ENCODE results near the gene CBFB.
"Not testable (repeated sequence)": the region's sequence is repeated elsewhere in the genome, so short reads cannot be mapped to it uniquely, and the experiment has no call there.

The CBFB gene

DNA sequence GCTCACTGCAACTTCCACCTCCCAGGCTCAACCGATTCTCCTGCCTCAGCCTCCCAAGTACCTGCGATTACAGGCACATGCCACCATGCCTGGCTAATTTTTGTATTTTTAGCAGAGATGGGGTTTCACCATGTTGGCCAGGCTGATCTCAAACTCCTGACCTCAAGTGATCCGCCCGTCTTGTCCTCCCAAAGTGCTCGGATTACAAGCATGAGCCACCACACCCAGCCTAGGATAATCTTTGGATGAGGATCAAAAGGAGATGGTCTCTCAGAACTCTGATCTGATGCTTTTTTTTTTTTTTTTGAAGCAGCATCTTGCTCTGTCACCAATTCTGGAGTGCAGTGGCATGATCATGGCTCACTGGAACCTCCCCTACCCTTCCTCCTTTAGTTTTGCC is 93.8 kb downstream of the CBFB start:
- Mint-ChIP-seq H3K4me1 (ENCODE audit: low read depth) (peaks cover 19% of the 10 kb centered on the region), H3K36me3 (ENCODE audit: low read depth) (peaks cover 93% of the 10 kb centered on the region)
- H3K27me3 Mint-ChIP-seq; H3K27ac Mint-ChIP-seq; H3K9me3 Mint-ChIP-seq; H3K4me3 Mint-ChIP-seq; intact Hi-C loops (cut with micrococcal nuclease): not testable (repeated sequence)

DNA sequence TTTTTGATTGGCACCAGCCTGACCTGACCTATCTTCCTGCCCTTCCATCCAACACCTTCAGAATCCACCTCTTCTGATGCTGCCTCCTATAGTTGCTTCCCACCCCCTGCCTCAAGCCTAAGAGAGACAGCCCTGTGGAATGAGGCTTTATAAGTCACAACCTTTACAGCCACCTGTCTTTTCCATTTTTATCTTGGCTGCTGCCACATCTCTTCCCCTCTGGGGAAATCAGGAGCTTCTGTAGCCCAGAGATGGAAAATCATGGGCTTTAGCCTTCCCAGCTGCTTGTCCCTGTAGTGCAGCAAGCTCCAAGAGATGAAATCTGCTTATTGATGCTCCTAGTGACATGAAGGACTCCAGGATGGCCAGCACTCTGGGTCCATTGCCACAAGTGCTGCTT is 99.5 kb downstream of the CBFB start:
- intact Hi-C loops (cut with micrococcal nuclease), result no loop called here
- Mint-ChIP-seq H3K4me3 (no peak overlapping the region), H3K27ac (no peak overlapping the region), H3K27me3 (no peaks in the 10 kb centered on the region), H3K36me3 (ENCODE audit: low read depth) (peaks cover 99% of the 10 kb centered on the region), H3K9me3 (no peaks in the 10 kb centered on the region), H3K4me1 (ENCODE audit: low read depth) (peaks cover 19% of the 10 kb centered on the region)

DNA sequence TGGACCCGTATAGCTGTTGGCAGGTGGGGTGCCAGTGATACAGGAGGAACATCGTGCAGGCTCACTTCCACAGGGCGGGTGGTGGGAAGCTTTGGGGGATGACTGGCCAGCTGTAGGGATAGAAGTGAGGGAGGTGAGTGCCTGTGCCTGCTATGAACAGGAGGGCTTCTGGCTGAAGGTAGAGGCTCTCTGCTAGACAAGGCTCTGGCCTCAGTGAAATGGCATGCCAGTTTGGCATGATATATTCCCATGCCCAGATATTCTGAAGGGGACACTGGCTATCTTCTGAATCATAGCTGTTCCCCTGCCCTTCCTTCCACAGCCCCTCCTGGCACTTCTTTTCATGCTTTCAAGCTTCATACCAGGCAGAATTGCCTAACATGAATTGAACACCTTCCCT is 99.9 kb downstream of the CBFB start:
- Mint-ChIP-seq H3K4me1 (ENCODE audit: low read depth) (peaks cover 19% of the 10 kb centered on the region), H3K4me3 (no peak overlapping the region), H3K36me3 (ENCODE audit: low read depth) (peaks cover 99% of the 10 kb centered on the region)

DNA sequence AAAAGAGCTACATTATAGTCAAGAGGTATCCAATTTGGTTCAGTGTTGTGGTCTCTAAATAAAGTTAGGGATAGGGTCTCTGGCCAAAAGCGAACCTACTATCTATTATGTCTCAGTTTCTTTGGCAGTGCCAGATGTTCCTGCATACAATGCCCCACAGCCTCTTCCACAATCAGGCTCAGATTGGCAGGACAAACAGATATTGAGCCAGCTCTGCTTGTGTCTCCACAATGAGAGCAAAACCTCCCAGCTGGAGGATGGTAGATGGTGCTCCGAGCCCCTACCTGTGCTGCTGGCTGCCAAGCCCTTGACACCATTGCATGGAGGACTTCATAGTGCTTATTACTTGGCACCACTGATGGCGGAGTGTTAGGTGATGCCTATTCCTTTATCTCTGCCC is 100.5 kb downstream of the CBFB start:
- Mint-ChIP-seq H3K9me3 (no peaks in the 10 kb centered on the region), H3K4me3 (no peak overlapping the region), H3K27ac (no peak overlapping the region), H3K27me3 (no peaks in the 10 kb centered on the region), H3K4me1 (ENCODE audit: low read depth) (peaks cover 18% of the 10 kb centered on the region), H3K36me3 (ENCODE audit: low read depth) (peaks cover 99% of the 10 kb centered on the region)
- intact Hi-C loops (cut with micrococcal nuclease), result no loop called here

More for the DNA sequence above, 99.9 kb downstream of the CBFB start:
- intact Hi-C loops (cut with micrococcal nuclease), result no loop called here
- H3K9me3 Mint-ChIP-seq, result no peaks in the 10 kb centered on the region
- H3K27me3 Mint-ChIP-seq, result no peaks in the 10 kb centered on the region
- no peak overlapping the region for H3K27ac Mint-ChIP-seq

DNA sequence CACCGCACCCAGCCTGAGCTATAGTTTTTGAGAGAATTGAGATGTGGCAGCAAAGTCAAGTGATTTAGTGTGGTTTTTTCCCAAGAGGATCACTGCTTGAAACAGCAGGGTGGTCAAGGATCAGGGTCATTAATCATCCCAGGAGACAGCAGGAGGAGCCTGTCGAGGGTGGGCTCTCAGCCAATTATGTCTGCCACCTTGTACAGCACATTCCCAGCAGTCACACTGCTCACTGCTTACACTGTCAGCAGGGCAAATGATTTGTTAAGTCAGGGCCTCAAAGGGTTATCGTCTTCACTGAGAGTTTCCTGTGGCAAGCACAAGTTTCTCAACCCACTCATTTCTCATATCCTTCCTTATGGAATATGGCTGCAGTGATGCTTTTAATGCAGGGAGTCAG is 108.7 kb downstream of the CBFB start:
- peaks cover 100% of the 10 kb centered on the region for H3K36me3 Mint-ChIP-seq (ENCODE audit: low read depth)
- no peak overlapping the region for H3K4me3 Mint-ChIP-seq
- no peak overlapping the region for H3K27ac Mint-ChIP-seq

DNA sequence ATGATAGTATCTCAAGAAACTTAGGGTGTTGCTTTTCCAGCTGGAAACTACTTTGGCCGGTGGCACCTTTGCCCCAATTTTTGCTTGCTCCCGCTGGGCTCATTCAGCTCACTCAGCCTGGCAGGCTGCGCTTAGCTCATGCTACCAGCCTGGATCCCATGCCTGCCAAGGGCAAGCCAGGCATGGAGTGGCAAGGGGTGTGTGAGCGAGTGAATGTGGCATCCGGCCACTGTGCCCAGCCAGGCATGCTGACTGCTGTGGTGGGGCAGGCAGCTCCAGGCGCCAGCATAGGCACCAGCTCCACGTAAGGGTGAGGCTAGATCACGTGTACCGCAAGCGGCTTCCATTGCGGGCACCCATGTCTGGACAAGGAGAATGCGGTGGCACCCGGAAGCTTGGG is 112.4 kb downstream of the CBFB start:
- Mint-ChIP-seq H3K9me3 (no peaks in the 10 kb centered on the region), H3K4me3 (no peak overlapping the region)
- intact Hi-C loops (cut with micrococcal nuclease), result no loop called here

More for the DNA sequence above, 108.7 kb downstream of the CBFB start:
- intact Hi-C loops (cut with micrococcal nuclease), result no loop called here
- peaks cover 12% of the 10 kb centered on the region for H3K4me1 Mint-ChIP-seq (ENCODE audit: low read depth)
- H3K9me3 Mint-ChIP-seq, result no peaks in the 10 kb centered on the region
- H3K27me3 Mint-ChIP-seq, result no peaks in the 10 kb centered on the region

DNA sequence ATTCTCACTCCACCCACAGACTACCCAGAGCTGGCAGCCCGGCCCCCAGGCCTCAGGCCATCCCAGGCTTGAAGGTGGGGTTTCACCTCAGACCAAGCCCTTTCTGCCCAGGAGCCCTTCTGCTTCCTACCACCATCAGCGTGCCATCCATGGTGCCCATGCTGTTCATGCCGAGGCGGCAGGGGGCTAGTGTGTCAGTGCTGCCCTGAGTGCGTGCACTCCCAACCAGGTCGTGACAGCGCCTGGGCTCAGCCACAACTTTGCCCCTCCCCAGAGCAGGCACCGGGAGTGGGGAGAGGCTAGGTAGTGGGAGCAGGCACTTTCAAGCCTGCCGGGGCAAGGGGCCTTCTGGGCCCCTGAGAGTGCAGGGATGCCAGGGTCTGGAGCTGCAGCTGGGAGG is 113.4 kb downstream of the CBFB start:
- Mint-ChIP-seq H3K9me3 (no peaks in the 10 kb centered on the region), H3K27ac (no peak overlapping the region), H3K4me1 (ENCODE audit: low read depth) (peaks cover 7% of the 10 kb centered on the region), H3K36me3 (ENCODE audit: low read depth) (peaks cover 100% of the 10 kb centered on the region), H3K4me3 (no peak overlapping the region), H3K27me3 (no peaks in the 10 kb centered on the region)
- intact Hi-C loops (cut with micrococcal nuclease), result no loop called here

More for the DNA sequence above, 112.4 kb downstream of the CBFB start:
- Mint-ChIP-seq H3K4me1 (ENCODE audit: low read depth) (peaks cover 12% of the 10 kb centered on the region), H3K27me3 (no peaks in the 10 kb centered on the region), H3K27ac (no peak overlapping the region), H3K36me3 (ENCODE audit: low read depth) (peaks cover 100% of the 10 kb centered on the region)

DNA sequence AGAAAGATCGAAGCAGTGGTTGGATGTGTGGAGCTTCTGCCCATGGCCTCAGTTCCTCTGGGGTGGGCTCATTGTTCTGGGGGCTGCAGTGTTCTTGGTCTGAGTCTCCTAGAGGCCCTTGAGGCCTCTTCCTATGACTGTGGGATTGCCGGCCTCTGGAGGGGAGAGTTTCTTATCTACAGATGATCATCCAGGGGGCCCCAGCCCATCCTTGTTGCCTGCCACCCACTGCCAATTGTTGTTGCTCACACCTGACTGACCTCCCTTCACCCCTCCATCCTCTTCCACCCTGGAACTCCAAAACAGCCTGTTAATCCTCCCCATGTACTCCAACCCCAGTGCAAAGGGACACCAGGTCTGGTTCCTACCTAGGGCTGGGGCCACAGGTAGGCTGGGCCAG is 116.0 kb downstream of the CBFB start:
- Mint-ChIP-seq H3K27me3 (peaks cover 19% of the 10 kb centered on the region), H3K4me1 (ENCODE audit: low read depth) (no peaks in the 10 kb centered on the region), H3K27ac (no peak overlapping the region), H3K9me3 (no peaks in the 10 kb centered on the region), H3K4me3 (no peak overlapping the region), H3K36me3 (ENCODE audit: low read depth) (peaks cover 98% of the 10 kb centered on the region)
- intact Hi-C loops (cut with micrococcal nuclease), result no loop called here

DNA sequence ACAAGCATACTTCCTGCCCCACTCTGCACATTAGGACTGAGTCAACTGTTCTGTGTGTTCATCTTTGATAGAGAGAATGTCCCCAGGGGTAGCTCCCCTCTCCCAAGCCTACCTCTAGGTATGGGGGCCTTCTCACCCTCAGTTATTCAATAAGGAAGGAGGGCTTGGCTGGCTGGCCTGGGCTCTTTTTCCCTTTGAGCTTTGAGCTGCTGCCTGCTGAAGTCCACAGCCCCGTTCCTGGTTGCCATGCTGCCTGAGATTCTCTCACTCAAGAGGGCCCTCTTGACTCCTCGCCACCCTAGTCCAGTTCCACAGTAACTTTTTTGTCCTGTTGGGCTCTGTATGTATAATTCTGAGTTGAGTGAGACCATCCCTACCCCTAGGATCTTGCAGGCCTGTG is 116.8 kb downstream of the CBFB start:
- peaks cover 90% of the 10 kb centered on the region for H3K36me3 Mint-ChIP-seq (ENCODE audit: low read depth)
- no peaks in the 10 kb centered on the region for H3K9me3 Mint-ChIP-seq
- no peak overlapping the region for H3K27ac Mint-ChIP-seq
- H3K4me1 Mint-ChIP-seq (ENCODE audit: low read depth), result no peaks in the 10 kb centered on the region
- H3K27me3 Mint-ChIP-seq, result peaks cover 25% of the 10 kb centered on the region
- no peak overlapping the region for H3K4me3 Mint-ChIP-seq
- intact Hi-C loops (cut with micrococcal nuclease), result no loop called here

DNA sequence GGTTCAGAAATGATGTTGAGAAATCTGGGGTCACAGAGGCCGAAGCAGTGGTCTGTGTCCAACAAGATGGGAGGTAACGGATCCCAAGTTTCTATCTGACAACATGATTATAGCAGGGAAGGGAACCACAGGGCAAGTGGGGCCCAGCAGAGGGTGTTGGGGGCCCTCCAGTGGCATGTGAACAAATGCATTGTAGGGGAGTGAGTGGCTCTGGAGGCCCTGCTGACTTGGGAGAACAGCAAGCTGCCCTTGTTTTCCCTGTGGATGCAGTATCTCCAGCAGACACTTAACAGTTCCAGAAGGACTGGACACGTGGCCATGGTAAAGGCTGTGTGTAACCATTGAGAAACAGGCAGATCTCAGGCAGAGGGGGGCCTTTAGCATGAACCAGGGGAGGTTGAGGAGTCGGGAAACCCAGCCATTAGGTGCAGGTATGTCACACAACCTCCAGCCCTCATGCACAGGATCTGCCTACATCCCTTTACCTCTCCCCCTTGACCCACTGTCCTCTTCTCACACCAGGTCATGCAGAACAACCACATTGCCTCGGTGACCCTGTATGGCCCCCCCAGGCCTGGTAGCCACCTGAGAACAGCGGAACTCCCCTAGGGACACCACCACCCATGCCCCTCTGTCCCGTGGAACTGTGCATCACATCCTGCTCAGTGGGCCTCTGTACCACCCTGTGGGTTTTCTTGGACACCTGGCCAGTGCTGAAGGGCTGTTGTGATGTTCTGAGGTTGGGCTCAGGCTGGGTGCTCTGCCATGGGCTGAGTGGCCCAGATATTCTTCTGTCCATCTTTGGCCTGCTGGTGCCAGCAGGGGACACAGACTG is 117.8 kb downstream of the CBFB start:
- no peaks in the 10 kb centered on the region for H3K9me3 Mint-ChIP-seq
- peaks cover 80% of the 10 kb centered on the region for H3K36me3 Mint-ChIP-seq (ENCODE audit: low read depth)
- intact Hi-C loops (cut with micrococcal nuclease), result no loop called here
- peaks cover 35% of the 10 kb centered on the region for H3K27me3 Mint-ChIP-seq
- H3K4me3 Mint-ChIP-seq, result no peak overlapping the region
- no peak overlapping the region for H3K27ac Mint-ChIP-seq
- H3K4me1 Mint-ChIP-seq (ENCODE audit: low read depth), result no peaks in the 10 kb centered on the region

DNA sequence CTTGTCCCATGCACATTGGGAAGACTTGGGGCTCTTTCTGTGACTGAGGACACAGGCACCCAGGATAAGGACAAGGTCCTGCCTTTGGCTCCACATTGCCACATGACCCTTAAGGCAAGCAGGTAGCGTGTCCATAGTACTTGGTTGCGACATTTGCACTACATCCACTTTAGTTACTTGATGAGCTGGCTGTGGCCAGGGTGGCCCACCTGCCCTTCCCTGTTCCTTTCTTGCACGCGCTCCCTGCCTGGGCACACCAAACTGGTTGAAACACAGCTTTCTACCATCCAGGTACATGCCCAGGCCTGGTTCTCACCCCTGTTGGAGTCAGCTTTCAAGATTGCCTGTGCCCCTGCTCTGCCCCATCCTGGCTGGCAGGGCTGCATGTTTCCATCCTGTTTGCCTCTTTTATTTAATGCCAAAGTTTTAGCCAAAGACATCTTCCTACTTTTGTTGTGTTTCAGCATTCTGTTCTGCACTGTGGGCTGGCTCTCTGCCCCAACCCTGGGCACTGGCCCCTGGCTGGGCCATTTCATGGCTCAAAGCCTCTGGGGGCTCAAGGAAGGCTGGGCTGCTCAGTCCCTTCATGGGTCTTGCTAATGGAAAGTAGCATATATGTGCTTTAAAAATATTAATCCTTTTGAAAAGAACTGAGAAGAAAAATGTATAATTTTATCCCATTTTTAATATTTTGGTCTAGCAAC is 118.6 kb downstream of the CBFB start:
- intact Hi-C loops (cut with micrococcal nuclease), result no loop called here
- H3K4me3 Mint-ChIP-seq, result no peak overlapping the region
- H3K4me1 Mint-ChIP-seq (ENCODE audit: low read depth), result peaks cover under 1% of the 10 kb centered on the region
- H3K27ac Mint-ChIP-seq, result no peak overlapping the region
- no peaks in the 10 kb centered on the region for H3K9me3 Mint-ChIP-seq
- peaks cover 71% of the 10 kb centered on the region for H3K36me3 Mint-ChIP-seq (ENCODE audit: low read depth)
- peaks cover 43% of the 10 kb centered on the region for H3K27me3 Mint-ChIP-seq

DNA sequence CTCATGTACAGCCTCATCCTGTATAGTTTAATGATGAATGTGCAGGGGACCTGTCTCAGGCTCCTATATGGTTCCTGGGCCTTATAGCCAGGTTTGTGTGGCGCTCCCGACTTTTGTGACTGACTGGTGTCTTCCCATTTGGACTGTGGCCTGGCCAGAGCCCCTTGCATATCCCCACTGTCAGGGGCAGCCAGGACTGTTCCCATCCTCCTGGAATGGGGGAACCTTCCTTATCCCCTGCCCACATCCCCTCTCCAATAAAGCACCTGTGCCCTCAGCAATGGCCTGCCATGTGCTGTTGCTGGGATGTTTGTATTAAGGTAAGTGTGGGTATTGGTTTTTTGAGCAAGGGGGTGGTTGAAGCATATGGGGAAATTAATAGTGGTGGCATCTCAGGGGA is 119.3 kb downstream of the CBFB start:
- intact Hi-C loops (cut with micrococcal nuclease), result no loop called here
- Mint-ChIP-seq H3K27ac (no peak overlapping the region), H3K36me3 (ENCODE audit: low read depth) (peaks cover 69% of the 10 kb centered on the region), H3K27me3 (peaks cover 49% of the 10 kb centered on the region), H3K4me1 (ENCODE audit: low read depth) (peaks cover 7% of the 10 kb centered on the region), H3K9me3 (no peaks in the 10 kb centered on the region), H3K4me3 (no peak overlapping the region)

DNA sequence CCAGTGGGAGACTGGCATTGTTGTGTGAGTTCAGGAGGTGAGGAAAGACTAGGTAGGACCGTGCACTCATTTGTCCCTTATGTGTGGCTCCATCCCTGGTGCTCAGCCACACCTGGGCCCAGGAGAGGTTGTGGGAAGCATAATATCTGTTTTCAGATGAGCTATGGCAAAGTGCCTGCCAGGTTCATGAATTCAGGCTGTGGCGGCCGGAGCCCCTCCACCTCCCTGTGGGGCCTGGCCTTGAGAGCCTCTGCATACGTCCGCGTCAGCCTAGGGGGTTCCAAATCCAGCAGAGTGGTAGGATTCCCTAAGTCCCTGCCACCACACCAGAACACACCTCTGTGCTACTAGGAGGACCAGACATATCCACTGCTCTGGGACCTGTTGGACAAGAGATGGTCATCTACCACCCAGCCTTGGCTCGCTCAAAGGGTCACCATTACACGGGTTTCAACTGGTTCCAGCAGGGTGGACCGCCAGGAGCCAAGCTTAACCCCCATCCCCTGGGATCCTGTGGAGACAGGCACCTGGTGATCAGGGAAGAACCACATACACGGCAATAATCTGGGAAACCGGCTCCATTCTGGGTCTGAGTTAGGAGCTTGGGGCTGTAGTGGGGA is 119.8 kb downstream of the CBFB start:
- intact Hi-C loops (cut with micrococcal nuclease), result no loop called here
- Mint-ChIP-seq H3K27me3 (peaks cover 53% of the 10 kb centered on the region), H3K4me1 (ENCODE audit: low read depth) (peaks cover 9% of the 10 kb centered on the region), H3K36me3 (ENCODE audit: low read depth) (peaks cover 68% of the 10 kb centered on the region), H3K27ac (no peak overlapping the region), H3K4me3 (no peak overlapping the region), H3K9me3 (no peaks in the 10 kb centered on the region)

Measured in dendritic cell treated with granulocyte-macrophage colony-stimulating factor and Interleukin-4, amounts not matched to agents 40 ng/mL and 50 ng/mL, for 4 days (primary cell).